Fibroblast of gingiva (primary cell): ENCODE measurements around the gene GREM2.

Experiments used
- DNase-seq: peaks from one replicate; pipeline ENCODE4 v3.0.0-alpha.2; 2011; ENCODE audit warnings: low read depth

The GREM2 gene

DNA sequence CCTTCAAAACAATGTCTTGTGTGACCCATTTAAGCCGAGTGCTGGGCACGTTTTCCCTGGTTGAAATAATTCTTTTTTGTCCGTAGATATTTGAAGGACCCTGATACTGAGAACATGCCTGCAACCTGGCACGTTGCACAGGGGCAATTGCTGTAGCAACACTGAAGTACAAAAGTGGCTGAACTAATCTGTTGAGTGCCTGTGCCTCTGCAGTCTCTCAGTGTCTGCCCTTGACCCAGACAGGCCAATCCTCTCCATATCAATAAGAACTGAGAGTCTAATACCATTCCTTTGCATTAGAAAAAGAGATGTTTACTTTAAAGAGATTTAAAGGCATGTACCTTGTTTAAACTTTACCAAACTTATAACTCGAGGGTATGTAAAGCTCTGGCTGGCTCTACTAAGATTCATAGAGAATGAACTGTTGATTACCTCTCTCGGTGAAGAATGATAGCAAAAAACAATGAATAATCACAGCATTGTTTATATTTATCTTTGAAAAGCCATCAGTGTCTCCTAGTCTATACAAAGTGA lies 2.4 kb downstream of the GREM2 start:
- DNase-seq: no peak

DNA sequence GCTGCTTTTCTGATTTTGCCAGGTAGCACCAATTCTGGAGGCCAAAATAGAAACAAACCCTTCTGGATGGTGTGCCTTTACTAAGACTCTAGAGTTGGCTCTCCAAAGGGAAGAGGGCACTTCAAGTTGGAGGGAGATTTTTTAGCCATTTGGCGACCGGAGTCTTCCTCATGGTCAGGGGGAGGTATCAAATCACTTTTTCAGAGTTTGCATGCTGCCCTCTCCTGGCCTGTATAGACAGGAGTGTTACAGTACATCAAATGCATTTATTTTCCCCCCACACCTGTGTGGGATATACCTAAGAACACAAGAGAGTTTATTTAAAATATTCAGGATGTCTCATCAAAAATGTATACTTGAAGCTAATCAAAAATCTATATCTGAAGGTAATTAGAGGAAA lies 3.2 kb downstream of the GREM2 start:
- DNase-seq: no peak

DNA sequence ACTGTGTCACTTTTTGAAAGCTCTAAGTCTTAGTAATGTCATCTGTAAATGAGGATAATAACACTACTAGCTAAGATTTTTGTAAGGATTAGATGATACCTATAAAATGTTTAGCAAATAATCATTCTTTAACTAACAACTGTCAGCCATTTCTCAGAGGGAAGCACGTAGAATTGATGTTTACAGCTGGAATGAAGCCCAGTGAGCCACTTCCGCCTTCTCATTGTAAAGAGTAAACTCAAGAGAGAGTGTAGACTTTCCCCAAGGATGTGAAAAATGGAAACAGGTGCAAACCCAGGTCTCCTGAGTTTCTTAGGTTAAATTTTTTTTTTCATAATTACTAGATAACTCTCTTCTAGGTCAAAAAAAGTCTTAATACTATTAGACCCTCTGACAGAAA lies 4.9 kb downstream of the GREM2 start:
- no peak for DNase-seq

DNA sequence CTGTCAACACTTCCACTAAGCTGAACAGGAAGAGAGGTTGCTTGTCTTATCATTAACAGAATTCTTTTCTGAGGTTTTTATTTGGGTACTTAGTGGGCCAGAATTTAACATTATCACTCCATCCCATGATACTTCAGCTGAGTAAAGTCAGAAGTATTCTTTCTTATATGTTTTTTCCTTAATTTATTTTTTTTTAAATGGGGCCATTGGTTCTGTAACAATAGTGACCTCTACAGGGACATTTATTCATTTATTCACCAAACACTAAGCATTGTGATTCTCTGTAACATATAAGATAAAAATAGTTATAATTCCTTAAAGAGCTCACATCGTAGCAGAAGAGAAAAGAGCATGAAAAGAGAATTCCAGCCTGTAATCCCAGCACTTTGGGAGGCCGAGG lies 9.8 kb downstream of the GREM2 start:
- peak; percentile 7 for DNase-seq

DNA sequence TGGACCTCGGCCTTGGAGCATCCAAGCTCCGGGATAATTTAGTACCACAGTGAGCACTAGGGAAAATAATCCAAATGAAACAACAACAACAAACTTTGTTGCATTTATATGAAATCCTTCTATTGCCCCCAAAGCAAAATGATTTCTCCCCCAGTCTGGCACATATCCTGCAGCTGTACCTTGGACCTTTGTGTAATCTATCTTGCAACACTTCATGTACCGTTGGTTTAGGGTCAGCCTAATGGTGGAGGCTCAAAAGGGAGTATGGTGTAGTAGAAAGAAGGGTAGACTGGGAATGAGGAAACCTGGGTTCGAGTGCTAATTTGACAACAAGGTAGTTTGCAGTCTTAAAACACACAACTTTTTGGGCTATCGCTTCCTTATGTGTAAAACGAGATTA lies 12.1 kb downstream of the GREM2 start:
- DNase-seq: no peak

DNA sequence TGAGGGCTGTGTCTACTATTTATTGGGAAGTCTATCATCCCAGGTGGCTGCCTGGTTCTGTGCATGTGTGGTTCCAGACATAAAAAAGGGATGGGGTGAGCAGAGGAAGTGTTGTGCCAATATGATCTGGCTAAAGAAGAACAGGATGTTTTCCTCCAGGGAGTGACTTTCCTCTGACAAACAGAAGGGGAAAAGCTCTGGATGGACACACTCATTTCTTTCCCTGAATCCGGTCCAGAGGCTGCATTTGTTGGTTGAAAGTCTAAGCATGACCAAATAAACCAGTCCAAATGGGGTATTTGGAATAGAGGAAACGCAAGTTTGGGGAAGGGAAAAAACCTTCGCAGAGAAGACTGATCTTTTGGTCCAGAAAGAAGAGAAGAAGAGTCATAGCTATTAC lies 12.7 kb downstream of the GREM2 start:
- no peak for DNase-seq

DNA sequence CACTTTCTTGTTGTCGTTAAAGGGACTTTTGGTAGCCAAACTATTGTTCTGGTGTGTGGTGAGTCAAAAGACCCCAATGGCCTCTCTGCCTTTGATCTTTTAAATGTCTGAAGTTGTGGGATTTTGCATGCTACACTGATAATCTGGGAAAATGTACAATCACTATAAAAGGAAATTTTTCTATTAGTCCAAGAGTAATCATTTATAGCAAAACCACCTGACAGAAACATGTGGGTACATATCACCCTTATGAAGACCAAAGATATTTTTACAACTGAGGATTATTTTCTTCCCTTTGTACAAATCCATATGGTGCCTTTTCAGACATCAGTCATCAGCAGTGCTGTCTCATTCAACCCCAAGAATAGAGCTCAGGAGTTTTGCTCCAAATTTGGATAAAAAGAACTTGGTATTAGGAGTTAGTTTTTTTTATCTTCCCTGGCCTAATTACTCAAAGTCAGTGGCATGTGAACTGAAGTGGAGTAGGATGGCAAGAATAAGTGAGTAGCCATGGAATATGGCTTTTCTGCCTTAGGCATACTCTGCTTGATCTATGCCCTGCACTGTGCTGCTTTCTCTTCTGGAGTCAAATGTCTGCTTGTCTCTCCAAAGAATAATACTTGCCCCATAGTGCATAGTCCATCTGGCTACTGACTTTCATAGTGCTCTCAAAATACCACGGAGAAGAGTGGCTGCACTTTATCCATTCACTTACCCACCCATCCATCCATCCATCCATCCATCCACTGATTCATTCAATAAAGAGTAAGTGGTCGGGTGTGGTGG lies 13.5 kb downstream of the GREM2 start:
- DNase-seq: no peak

DNA sequence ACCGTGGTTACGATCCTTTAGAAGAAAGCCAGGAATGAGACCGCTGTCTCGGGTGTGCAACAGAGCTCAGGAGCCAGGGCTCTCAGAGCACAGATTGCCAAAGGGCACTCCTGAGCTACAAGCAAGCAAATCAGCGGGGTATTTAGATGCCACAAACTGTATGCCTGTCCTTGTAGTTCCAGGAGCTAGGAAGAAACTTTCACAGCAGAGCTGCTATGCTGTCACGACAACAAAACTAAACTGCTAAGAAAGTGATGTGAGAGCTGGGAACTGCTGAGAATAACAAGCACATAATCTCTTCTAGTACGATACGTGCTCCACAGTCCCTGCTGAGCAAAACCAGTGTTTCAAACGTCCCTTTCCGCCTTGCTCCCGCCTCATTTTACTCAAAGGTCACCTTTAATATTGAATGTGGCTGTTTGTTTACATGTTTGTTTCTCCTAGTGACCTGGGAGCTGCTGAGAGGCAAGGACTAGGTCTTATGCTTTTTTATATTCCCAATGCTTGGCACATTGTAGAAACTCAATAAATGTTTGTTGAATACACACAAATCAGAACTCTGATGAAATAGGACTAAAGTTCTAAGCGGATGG lies 14.7 kb downstream of the GREM2 start:
- DNase-seq: peak; percentile 17

DNA sequence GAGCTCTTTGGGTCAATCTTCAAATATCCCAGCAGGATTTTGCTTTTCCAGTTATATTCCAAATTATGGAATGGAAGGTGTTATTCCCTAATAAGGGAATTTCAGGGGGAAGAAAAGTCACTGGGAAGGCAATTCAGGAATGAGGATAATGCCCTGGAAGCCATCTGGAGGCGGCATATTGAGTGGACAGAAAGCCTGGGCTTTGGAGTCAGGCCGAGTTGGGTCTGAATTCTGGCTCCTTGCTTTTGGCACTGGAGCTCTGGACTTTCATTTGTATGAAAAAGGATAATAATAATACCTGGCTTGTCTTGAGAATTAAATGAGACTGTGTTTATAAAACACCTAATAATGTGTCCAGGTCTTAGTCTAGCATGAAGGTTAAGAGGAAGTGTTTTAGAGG lies 16.5 kb downstream of the GREM2 start:
- DNase-seq: no peak

DNA sequence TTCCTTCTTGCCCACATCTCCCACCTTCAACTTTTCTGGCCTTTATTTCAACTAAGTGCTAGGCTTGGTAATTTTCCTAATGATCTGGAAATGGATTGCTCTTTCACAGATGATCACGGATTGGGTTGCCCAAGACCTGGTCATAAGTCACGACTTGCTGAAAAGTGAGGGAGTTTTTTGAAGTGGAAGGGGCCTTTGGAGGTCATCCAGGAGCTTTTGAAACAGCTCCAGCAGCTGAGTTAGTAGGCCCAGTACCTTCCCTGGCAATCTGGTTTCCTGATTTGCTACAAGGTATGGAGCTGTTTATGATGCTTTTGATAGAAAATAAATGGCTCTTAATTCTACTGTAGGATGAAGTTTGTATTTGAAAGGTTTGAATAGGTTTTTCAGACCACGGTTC lies 20.4 kb downstream of the GREM2 start:
- no peak for DNase-seq

DNA sequence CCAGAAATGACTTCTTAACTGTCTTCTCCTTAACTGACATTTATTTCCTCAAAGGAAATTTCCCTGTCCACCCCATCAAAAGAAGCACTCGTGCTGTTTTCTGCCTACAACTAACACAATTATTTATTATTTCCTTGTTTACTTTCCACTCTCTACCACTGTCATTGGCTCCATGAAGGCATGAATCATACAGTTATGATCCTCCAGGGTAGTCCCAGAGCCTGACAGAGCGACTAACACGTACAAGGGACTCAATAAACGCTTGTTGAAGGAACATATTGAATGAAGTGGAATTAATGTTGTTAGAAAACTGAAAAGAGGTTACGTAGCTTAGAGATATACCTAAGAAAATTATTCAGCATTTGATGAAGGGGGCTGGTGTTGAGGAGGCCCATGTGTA lies 20.9 kb downstream of the GREM2 start:
- no peak for DNase-seq

DNA sequence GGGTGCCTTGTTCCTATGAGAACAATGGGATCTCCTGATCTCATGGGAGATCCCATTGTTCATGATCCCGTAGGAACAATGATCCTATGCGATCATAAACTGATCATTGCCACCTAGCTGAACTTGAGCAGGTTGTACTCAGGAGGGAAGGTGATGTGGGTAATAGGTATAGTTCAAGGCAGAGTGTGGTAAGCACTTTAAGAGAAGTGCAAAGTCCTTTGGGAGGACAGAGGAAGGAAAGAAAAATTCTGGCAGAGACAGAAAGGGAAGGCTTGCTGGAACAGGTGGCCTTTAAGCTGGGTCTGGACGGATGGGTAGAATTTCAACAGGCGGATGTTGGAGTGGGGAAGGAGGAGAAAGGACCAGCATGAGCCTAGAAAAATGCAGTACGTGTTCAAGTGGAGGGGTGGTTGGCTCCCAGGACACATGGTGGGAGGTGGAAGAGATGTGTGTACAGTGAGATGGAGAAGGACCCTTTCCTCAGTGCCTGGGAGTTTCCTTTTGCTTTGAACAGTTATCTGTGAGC lies 22.3 kb downstream of the GREM2 start:
- no peak for DNase-seq

DNA sequence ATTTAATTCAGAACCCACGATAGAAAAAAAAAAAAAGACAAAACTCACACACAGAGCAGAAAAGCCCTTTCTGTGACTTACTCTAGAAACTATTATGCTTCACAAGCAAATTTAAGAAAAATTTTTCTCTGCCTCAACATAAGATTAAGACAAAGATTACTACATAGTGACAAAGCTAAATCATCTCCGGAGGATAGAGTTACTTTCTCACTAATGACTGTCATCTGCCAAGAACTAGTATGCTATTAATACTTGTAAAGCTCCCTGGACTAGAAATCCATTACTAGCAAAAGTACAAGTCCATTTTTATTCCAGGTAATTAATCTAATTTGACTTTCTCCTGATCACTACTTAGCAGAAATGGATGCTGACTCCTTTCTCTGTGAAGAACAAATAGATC lies 25.9 kb downstream of the GREM2 start:
- peak; percentile 24 for DNase-seq

DNA sequence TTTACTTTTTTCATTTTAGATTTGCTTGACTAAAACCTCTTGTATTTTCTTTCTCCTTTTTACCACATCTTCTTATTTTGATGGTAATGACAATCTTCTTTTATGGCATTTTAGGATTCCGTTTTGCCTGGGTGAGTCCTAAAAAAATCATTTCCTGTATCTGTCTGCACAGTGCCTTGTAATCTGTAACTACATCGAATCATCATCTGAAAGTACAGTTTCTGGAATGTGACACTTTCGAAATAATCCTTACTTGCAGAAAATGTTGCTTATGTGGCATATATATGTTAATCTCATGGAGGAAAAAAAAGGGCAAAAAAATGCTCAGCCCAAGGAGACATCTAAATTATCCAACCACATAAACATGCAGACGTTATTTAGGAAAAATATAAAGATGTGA lies 29.0 kb downstream of the GREM2 start:
- DNase-seq: peak; percentile 16

DNA sequence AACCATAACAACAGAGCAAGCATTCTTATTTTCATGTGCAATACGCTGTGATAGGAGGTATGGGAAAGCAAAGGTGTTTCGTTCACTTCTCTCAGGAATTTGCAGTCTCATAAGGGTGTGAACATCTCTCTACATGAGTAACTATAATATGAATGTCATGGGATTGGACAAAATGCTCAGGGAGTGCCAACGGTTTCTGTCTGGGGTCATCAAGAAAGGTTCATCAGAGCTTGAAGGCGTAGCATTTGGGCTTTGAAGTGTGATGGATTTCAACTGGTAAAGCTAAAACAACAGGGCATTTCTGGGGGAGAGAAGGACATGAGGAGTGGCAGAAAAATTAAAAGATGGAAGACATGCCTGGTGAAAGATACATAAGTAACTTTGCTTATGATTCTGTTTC lies 32.4 kb downstream of the GREM2 start:
- DNase-seq: no peak

DNA sequence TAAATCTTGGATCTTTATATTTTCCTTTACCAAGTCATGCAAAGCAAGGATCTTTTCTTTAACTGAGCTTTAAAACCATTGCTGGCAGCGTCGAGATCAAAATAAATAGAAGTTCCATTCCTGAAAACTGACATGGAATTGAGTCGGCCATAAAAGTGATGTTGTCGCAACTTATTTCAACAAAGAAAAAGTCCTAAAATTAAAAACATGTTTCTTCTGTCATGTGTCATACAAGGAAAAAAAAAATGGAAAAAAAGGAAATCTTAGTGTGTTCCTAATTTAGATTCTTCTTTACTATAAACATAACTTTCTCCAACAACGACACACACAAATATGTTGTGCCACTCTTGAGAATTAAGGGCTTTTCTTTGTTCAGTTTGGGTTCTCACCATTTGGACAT lies 34.9 kb downstream of the GREM2 start:
- DNase-seq: peak; percentile 24

DNA sequence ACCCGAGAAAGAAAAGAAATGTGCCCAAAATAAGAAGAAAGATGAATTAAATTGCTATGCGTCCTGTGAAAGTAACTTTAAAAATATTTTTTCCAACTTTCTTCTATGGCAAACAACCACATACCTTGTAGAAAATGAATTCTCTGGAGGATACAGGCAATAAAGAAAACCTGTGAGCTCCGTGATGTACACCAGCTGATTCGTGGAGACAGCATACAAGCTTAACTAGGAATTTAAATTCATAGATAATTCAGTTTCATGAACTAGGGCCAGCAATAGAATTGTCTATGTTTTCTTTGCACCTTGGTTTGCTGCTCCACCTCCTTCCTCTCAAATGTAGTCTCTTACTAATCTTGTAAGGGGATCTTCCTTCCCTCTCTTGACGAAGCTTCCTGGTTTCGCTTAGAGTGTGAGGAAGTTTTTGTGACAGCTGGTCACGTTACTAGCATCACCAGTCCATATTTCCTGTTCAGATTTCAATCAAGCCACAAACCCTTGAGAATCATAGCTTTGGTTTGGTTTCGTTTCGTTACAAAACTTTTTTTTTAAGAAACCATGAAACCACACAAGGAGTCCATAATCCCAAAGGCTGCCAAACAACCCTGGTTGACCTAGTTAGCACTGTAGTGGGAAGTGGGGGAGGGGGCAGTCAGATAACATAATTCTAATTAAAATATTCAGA lies 35.8 kb downstream of the GREM2 start:
- peak; percentile 84 for DNase-seq

DNA sequence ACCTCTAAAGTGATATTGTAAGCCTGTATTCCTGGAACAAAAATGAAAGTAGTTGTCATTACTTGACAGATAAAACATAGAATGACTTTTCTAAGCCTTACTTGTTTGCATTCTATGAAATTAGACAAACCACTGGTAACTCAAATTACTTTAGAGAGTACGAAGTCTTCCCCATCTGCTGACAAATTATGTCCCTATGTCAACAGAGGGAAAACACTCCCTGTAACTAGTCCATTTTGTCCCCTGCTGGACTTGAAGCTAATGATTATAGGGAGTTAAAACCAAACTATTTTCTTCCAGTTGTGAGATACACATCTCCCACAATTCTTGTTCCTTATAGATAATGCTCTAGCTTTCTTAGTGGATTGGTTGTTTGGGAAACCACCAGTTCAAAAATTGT lies 39.6 kb downstream of the GREM2 start:
- peak; percentile 23 for DNase-seq

DNA sequence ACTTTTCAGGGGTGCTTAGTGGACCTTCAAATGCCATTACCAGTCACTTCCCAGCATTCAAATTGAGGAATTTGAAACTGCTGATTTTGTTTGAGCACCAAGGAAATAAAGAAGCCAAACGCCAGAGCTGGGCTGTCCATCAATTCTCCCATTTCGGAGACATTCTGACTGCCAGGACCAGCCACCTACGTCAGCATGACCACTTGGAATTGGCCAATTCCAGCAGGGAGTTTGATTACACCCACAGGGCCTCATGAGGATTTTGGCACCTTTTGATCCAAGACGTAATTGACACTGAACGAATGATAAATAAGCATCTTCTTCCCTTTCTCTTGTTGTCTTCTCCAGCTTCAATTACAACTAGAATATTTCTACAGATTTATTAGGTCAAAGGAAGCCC lies 40.2 kb downstream of the GREM2 start:
- DNase-seq: peak; percentile 54

DNA sequence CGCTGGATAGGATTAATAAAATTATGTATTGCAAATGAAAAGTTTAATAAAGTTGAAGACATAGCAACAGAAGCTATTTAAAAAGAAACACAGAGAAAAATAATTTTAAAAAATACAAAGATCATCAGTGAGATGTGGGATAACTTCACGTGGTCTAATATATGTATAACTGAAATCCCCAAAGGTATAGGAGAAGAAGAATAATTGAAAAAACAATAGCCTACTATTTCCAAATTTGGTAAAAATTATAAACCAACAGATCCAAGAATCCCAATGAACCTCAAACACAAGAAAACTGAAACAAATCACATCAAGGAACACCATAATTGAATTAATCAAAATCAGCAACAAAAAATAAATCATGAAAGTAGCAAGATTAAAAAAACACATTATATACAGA lies 44.9 kb downstream of the GREM2 start:
- DNase-seq: no peak

DNA sequence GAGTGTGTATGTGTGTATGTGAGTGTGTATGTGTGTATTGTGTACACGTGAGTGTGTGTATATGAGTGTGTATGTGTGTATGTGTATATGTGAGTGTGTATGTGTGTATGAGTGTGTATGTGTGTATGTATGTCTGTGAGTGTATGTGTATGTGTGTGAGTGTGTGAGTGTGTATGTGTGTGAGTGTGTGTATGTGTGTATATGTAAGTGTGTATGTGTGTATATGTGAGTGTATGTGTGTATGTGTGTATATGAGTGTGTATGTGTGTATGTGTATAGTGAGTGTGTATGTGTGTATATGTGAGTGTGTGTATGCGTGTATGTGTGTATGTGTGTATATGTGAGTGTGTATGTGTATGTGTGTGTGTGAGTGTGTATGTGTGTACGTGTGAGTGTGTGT lies 49.2 kb downstream of the GREM2 start:
- DNase-seq: no peak

DNA sequence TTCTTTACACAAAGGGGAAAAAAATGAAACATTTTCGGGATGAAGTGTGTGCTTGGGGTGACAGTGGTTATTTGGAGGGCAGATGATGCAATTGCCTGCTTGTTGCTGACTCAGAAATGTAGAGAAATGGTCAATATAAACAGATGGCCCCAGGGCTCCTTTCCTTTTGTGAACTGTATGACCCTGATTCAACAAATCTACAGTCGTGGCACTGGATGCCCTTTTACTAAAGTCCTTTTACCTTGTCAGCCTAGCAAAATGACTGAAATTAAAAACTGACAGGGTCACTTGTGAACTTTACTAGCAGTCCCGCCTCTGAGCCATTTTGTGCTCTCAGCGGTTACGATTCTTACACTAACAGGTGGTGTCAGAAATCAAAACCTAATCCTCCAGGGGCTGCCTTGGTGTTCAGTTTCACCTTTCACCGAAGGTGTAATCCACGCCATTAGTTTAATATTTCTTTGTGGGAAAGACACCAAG lies 49.8 kb downstream of the GREM2 start:
- DNase-seq: peak; percentile 38

DNA sequence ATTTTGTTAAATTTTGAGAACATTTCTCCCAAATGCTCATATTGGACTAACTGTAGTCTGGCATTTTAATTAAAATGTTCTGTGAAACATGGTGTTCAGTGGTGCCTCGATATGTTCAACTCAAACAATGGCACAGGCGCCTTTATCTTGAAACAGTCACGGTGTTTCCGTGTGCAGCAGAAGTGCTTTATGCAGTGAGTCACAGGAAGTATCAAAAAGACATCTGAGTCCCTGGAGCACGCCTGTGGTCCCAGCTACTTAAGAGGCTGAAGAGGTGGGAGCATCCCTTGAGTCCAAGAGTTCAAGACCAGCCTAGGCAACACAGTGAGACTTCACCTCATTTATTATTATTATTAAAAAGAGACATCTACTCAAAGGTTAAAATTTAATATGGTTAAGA lies 52.2 kb downstream of the GREM2 start:
- DNase-seq: no peak
